ENCODE measurements around the gene EVC.
"Not testable (repeated sequence)": the region's sequence is repeated elsewhere in the genome, so short reads cannot be mapped to it uniquely, and the experiment has no call there.

EVC gene

GRCh38 chr4:5821665-5822358 is 110.8 kb downstream of the EVC start:
- DNase-seq: no peak

- no peak for DNase-seq
Observed at GRCh38 chr4:5822619-5823018, 111.6 kb downstream of the EVC start.

GRCh38 chr4:5823542-5824211 is 112.7 kb downstream of the EVC start:
- no peak for DNase-seq

GRCh38 chr4:5824227-5824626 is 113.2 kb downstream of the EVC start:
- no peak for DNase-seq

- DNase-seq: no peak
Observed at GRCh38 chr4:5824635-5825034, 113.6 kb downstream of the EVC start.

- no peak for DNase-seq
Observed at GRCh38 chr4:5825321-5826041, 114.5 kb downstream of the EVC start.

GRCh38 chr4:5826437-5827107 is 115.6 kb downstream of the EVC start:
- no peak for DNase-seq

GRCh38 chr4:5827108-5828004 is 116.4 kb downstream of the EVC start:
- DNase-seq: no peak

GRCh38 chr4:5828005-5828391 is 117.0 kb downstream of the EVC start:
- no peak for DNase-seq

GRCh38 chr4:5836943-5837342 is 125.9 kb downstream of the EVC start:
- DNase-seq: no peak

GRCh38 chr4:5837483-5837882 is 126.5 kb downstream of the EVC start:
- not testable (repeated sequence) for DNase-seq

GRCh38 chr4:5839332-5839731 is 128.3 kb downstream of the EVC start:
- DNase-seq: no peak

- no peak for DNase-seq
Observed at GRCh38 chr4:5839751-5840674, 129.0 kb downstream of the EVC start.

- no peak for DNase-seq
Observed at GRCh38 chr4:5842456-5842855, 131.5 kb downstream of the EVC start.

- DNase-seq: no peak
Observed at GRCh38 chr4:5843573-5844530, 132.9 kb downstream of the EVC start.

GRCh38 chr4:5845035-5845905 is 134.3 kb downstream of the EVC start:
- DNase-seq: no peak

GRCh38 chr4:5851637-5852301 is 140.8 kb downstream of the EVC start:
- no peak for DNase-seq

- DNase-seq: no peak
Observed at GRCh38 chr4:5852523-5853202, 141.7 kb downstream of the EVC start.

Measured in NCI-H1694 (cell line).